Tibial nerve (tissue), 3 donors: ENCODE results near the gene HPSE2.

ENCODE experiments used
- POLR2A ChIP-seq, 2 donors: fragments of 450-650 bp; IDR thresholded peaks; one replicate each; pipeline ENCODE4 v1.6.1; 2017; ENCODE audit warnings: antibody characterized with exemption in 2 of 2, mild to moderate bottlenecking in 2 of 2, moderate library complexity in 2 of 2
- TF ChIP-seq, protein P1 (sequence below), 5 experiments: fragments of 200-600 bp in 3 of 5; fragments of 450-650 bp in 2 of 5; sonication (generic) in 3 of 5; IDR thresholded peaks; one replicate each; pipeline ENCODE4 v1.5.1; 2016 to 2019; ENCODE audit warnings: antibody characterized with exemption in 5 of 5, mild to moderate bottlenecking in 3 of 5, moderate library complexity in 2 of 5

DNA sequence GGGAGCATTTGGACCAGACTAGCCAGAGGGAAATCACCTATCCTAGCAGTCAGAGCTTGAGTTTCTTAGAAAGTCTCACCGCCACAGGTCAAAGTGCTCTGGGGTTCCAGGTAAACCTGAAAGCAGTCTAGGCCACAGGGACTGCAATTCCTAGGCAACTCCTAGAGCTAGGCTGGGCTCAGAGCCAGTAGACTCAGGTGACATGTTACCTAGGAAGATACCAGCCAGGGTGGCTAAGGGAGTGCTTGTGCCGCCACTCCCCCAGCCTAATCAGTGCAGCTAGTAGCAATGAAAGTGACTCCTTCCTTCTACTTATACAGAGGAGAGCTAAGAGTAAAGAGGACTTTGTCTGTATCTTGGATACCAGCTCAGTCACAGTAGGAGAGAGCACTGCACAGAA, 440.2 kb downstream of the HPSE2 start:
- TF ChIP-seq, protein P1, sequence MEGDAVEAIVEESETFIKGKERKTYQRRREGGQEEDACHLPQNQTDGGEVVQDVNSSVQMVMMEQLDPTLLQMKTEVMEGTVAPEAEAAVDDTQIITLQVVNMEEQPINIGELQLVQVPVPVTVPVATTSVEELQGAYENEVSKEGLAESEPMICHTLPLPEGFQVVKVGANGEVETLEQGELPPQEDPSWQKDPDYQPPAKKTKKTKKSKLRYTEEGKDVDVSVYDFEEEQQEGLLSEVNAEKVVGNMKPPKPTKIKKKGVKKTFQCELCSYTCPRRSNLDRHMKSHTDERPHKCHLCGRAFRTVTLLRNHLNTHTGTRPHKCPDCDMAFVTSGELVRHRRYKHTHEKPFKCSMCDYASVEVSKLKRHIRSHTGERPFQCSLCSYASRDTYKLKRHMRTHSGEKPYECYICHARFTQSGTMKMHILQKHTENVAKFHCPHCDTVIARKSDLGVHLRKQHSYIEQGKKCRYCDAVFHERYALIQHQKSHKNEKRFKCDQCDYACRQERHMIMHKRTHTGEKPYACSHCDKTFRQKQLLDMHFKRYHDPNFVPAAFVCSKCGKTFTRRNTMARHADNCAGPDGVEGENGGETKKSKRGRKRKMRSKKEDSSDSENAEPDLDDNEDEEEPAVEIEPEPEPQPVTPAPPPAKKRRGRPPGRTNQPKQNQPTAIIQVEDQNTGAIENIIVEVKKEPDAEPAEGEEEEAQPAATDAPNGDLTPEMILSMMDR (IDR thresholded peaks at IDR 0.05): no peak
- no peak for TF ChIP-seq POLR2A (IDR thresholded peaks at IDR 0.05)
